COLO829 (cell line): Measurements from ENCODE around the gene SPIB.
"Not testable (repeated sequence)": the region's sequence is repeated elsewhere in the genome, so short reads cannot be mapped to it uniquely, and the experiment has no call there.

Source experiments
- DNase-seq: peaks from one replicate; pipeline ENCODE4 v3.0.0; 2012; ENCODE audit warnings: low spot score

The SPIB gene

GRCh38 chr19:50390952-50391351 is 27.8 kb upstream of the SPIB start:
- DNase-seq, result not testable (repeated sequence)

DNA sequence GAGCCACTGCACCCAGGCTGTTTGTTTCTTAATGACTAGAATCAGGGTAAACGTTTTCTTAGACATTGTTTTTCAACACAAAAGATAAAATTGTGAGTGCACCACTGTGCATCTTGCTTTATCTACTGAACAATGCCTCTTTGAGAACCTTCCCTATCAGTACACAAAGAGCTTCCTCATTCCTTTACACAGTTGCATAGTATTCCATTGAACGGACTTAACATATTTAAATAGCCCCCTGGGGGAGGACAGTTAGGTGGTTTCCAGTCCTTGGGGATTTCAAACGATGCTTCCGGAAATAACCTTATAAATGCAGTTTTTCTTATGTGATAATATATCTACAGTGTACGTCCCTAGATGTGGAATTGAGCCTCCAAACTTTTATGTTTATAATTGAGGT is 26.0 kb upstream of the SPIB start:
- DNase-seq, result peak; percentile 10

GRCh38 chr19:50393589-50393988 is 25.1 kb upstream of the SPIB start:
- no peak for DNase-seq

DNA sequence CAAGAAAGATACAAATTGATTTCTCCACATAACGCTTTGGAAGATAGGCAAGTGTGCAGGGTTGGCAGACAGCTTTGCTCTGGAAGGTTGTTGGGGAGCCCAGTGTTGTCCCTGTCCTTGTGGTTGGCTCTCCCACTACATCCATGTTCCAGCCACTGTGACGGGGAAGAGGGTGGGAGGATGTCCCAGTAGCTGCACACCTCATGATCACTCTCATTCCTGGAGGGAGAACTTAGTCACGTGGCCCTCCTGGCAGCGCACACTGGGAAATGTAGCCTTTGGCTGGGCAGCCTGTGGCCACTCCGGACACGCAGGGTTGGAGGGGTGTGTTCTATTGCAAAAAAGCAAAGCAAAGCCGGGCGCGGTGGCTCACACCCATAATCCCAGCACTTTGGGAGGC is 24.7 kb upstream of the SPIB start:
- no peak for DNase-seq

DNA sequence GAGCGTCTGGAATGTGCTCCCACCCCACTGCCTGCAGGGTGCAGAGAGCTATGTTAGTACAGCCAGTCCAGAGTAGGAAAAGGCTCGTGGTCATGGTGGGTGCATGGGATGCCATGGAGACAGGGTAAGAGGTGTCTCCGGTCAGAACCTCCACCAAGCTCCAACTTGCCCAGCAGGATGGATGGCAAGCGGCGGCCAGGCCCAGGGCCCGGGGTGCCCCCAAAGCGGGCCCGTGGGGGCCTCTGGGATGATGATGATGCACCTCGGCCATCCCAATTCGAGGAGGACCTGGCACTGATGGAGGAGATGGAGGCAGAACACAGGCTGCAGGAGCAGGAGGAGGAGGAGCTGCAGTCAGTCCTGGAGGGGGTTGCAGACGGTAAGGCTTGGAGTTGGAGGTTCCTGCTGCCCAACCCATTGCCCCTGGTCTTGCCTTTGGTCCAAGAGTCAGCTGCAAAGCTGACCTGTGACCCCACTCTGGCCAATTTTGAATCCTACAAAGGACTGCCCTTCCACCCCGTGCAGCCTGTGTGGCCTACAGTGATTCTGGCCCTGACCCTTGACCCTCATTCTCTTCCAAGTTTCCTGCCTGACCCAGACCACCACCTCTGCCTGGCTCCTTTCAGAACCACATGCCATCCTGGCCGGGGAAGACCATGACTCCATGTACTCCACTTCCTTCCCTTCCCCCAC is 19.9 kb upstream of the SPIB start:
- DNase-seq, result no peak

DNA sequence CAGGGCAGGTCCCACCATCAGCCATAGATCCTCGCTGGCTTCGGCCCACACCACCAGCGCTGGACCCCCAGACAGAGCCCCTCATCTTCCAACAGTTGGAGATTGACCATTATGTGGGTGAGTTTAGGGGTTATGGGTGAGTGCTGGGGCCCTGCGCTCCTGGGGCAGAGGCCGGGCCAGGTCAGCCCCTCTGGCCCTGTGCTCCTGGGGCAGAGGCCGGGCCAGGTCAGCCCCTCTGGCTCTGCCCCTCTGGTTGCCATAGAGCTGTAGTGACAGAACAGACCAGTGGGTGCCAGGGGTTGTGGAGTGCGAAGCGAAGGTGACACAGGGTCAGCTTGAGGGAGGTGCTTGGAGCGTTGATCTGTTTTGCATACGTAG is 19.4 kb upstream of the SPIB start:
- DNase-seq, result no peak

- no peak for DNase-seq
Measured at GRCh38 chr19:50401605-50402450, 16.9 kb upstream of the SPIB start.

DNA sequence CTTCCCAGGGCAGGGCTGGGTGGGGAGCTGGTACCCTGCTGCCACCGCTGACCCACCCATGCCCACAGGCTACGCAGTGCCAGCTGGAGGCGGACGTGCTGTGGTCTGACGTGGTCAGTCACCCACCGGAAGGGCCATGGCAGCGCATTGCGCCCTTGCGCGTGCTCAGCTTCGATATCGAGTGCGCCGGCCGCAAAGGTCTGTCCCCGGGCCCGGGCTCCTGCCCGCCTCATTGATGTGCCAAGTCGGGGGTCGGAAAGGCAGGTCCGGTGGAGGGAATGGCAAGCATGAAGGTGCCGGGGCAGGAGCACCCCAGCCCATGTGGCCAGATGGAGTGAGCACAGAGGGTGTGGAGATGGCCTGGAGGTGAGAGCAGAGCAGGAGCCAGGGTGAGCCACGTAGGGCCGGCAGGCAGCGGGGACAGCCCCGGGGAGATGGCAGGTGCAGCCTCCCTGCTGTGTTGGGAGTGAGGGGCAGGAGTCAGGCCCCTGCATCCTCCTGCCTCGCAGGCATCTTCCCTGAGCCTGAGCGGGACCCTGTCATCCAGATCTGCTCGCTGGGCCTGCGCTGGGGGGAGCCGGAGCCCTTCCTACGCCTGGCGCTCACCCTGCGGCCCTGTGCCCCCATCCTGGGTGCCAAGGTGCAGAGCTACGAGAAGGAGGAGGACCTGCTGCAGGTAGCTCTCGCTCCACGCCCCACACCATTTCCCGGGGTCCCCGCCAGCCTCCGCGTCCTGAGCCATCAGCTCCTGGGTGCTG is 16.0 kb upstream of the SPIB start:
- DNase-seq, result no peak

DNA sequence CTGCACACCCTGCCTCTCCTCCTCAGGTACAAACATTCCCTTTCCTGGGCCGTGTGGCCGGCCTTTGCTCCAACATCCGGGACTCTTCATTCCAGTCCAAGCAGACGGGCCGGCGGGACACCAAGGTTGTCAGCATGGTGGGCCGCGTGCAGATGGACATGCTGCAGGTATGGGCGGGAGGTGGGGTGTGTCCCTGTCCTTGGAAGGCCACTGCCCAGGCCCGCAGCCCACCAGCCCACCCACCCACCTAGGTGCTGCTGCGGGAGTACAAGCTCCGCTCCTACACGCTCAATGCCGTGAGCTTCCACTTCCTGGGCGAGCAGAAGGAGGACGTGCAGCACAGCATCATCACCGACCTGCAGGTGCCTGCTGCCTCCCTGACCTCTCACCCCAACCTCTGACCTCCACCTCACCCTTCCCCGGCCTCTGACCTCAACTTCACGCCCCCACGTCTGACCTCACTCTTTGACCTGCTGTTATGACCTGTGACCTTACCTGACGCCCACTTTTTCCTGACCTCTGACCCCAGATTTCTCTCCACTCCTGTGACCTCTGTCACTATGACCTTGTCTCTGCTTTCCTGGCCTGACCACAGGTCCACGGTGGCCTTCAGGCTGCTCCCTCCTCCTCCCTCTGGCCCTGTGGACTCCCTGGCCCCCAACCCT is 12.4 kb upstream of the SPIB start:
- DNase-seq, result no peak

DNA sequence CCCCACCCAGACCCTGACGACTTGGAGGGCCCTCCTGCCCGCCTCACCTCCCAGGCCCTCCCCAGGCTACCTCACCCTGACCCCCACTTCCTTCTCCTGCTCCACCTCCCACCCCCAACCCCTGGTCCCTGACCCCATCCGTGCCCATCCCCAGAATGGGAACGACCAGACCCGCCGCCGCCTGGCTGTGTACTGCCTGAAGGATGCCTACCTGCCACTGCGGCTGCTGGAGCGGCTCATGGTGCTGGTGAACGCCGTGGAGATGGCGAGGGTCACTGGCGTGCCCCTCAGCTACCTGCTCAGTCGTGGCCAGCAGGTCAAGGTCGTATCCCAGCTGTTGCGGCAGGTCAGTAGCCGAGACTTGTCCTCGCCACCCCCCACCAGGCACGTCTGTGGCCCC is 11.9 kb upstream of the SPIB start:
- DNase-seq, result no peak

DNA sequence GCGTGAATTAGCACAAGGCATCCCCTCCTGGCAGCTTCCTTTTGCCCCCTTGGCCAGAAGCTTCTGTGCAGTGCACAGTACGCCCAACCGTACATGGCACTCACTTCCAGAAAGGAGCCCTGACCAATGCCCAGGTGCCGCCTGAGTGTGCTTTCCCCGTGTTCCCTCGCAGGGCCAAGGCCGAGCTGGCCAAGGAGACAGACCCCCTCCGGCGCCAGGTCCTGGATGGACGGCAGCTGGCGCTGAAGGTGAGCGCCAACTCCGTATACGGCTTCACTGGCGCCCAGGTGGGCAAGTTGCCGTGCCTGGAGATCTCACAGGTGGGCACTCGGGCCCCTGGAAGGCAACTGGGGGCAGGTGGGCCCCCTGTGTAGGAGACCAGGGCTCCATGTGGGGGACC is 9.4 kb upstream of the SPIB start:
- DNase-seq, result no peak

DNA sequence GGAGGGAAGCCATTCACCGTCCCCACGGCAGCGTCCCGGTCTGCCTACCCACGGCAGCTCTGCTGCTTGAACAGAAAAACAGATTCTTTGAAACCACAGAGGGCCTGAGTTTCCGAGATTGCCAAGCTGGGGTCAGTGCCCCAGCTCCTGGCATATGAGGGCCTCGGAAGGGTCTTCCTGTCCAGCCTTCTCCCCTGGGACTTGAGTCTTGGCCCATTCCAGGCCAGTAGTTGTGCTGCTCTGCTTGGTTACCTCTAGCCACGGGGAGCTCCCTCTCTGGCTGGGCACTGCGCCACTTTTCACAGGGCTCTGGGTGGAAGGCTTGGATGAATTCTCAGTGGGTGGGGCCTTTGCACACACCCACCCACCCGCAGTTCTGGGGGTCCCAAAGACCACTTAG is 8.6 kb upstream of the SPIB start:
- DNase-seq, result no peak

DNA sequence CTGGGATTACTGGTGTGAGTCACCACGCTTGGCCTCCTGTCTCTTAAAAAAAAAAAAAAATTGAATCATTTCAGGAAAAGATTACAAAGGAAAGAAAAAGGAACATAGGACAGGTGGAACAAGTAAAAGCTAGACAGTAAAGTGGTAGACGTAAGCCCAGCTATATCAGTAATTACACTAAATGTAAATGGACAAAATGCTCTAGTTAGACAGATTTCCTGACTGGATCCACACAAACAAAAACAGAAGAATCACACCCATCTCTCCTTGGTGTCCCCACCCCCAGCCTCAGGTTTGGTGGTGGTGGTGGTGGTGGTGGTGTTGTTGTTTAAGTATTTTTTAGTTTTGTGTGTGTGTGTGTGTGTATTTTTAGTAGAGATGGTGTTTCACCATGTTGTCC is 6.3 kb upstream of the SPIB start:
- no peak for DNase-seq

DNA sequence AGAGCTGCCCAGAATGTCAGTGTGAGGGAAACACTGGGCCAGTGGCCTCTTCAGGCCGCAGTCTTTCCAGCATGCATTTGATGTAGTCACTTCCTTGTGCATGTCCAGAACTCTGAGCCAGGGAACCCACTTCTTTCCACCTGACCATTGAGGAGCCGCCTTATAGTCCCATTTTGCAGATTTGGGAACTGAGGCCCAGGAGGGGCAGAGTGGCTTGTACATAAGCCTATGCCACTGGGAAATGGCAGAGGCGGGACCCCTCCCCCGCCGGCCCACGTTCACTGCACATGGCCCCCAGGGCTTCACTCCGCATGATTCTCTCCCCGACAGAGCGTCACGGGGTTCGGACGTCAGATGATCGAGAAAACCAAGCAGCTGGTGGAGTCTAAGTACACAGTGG is 5.6 kb upstream of the SPIB start:
- DNase-seq, result no peak

GRCh38 chr19:50413531-50413930 is 5.2 kb upstream of the SPIB start:
- DNase-seq, result no peak

- DNase-seq, result peak; percentile 70
Measured at GRCh38 chr19:50414864-50415660, 3.7 kb upstream of the SPIB start.

GRCh38 chr19:50415661-50416033 is 3.1 kb upstream of the SPIB start:
- DNase-seq, result no peak

DNA sequence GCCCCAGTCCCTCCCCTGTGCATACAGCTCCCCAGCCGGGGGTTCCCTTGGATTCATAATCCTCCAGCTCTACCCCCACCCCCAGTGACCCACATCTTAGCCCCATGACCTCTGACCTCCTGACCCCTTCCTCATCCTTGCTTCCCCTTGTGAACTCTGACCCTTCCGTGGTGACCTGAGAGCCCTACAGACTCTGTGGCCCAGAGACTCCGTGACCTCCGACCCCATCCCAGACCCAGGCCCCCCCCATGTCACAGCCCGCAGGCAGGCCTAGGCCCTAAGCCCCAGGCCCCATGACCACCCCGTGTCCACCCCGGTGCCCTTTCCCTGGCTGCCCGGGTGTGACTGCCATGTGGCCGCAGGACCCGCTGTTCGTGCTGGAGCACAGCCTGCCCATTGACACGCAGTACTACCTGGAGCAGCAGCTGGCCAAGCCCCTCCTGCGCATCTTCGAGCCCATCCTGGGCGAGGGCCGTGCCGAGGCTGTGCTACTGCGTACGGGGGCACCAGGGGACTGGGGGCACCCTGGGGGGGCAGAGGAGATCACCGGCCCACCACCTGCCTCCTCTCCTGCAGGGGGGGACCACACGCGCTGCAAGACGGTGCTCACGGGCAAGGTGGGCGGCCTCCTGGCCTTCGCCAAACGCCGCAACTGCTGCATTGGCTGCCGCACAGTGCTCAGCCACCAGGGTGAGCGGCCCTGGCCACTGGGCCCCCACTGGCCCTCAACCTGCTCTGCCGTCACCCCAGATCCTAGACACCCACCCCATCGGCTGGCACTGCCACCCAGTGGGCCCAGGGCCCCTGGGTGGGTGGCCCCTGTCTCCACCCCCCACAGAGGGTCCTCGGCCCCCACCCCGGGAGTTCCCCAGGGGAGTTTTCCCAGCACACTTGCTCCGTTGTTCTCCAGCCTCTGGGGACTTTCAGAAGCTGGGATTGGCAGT is 2.4 kb upstream of the SPIB start:
- no peak for DNase-seq

DNA sequence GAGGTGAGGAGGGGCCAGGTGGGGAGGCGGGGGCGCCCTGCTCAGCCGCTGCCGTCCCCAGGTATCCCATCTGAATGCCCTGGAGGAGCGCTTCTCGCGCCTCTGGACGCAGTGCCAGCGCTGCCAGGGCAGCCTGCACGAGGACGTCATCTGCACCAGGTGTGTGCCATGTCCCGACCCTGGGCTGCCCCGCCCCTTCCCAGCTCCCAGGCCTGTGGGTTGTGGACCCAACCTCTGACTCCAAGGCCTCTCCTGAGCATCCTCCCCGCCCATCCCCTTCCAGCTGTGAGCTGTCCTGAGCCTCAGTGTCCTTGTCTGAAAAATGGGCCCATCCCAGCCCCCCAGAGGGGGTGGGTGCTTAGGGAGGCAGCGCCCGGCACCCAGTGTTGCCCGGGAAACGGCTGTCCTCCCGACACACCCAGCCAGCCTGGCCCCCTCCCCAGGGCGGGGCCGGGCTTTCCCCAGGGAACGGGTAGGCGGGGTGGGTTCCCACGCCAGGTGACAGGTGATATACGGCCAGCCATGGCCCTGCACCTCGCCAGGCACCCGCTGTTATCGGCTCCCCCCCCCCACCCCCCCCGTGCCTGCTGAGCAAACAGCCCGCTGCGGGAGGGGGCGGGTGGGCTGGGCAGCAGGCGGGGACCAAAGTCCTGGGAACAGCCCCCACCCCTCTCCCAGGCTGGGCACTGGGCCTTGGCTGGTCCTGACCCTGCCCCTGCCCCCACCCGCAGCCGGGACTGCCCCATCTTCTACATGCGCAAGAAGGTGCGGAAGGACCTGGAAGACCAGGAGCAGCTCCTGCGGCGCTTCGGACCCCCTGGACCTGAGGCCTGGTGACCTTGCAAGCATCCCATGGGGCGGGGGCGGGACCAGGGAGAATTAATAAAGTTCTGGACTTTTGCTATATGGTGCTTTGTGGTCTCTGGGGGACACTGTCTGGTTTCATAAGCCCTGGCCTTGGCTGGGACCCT is 1.3 kb upstream of the SPIB start:
- DNase-seq, result no peak
